HG02798 (cell line): Measurements from ENCODE around the gene CDH22.

Experiments used
- ATAC-seq: cut with Tn5 transposase; IDR thresholded peaks from one replicate; pipeline ENCODE4 v1.9.1; 2021; ENCODE audit warnings: mild to moderate bottlenecking; ENCODE audit not compliant: unreplicated experiment, poor library complexity

Gene CDH22

GRCh38 chr20:46303176-46303956 lies 4.9 kb downstream of the CDH22 start:
- ATAC-seq: no peak

GRCh38 chr20:46302106-46302505 lies 6.2 kb downstream of the CDH22 start:
- ATAC-seq: no peak

GRCh38 chr20:46300281-46300680 lies 8.0 kb downstream of the CDH22 start:
- no peak for ATAC-seq

- ATAC-seq: no peak
These were observed 9.2 kb downstream of the CDH22 start for GRCh38 chr20:46299078-46299477.

- ATAC-seq: no peak
These were observed 9.9 kb downstream of the CDH22 start for GRCh38 chr20:46298374-46298773.

- ATAC-seq: no peak
These were observed 11.6 kb downstream of the CDH22 start for GRCh38 chr20:46296526-46297250.

- ATAC-seq: no peak
These were observed 15.2 kb downstream of the CDH22 start for GRCh38 chr20:46293084-46293483.

GRCh38 chr20:46291401-46291800 lies 16.9 kb downstream of the CDH22 start:
- ATAC-seq: no peak

- ATAC-seq: no peak
These were observed 18.9 kb downstream of the CDH22 start for GRCh38 chr20:46289432-46289831.

GRCh38 chr20:46286977-46287376 lies 21.3 kb downstream of the CDH22 start:
- no peak for ATAC-seq

- ATAC-seq: no peak
These were observed 21.9 kb downstream of the CDH22 start for GRCh38 chr20:46286382-46286781.

GRCh38 chr20:46285740-46286139 lies 22.6 kb downstream of the CDH22 start:
- no peak for ATAC-seq

GRCh38 chr20:46285072-46285471 lies 23.2 kb downstream of the CDH22 start:
- ATAC-seq: no peak

GRCh38 chr20:46284040-46284427 lies 24.3 kb downstream of the CDH22 start:
- no peak for ATAC-seq

- ATAC-seq: no peak
These were observed 24.8 kb downstream of the CDH22 start for GRCh38 chr20:46283426-46284039.

GRCh38 chr20:46282669-46283068 lies 25.6 kb downstream of the CDH22 start:
- ATAC-seq: no peak

- no peak for ATAC-seq
These were observed 29.2 kb downstream of the CDH22 start for GRCh38 chr20:46279103-46279502.

GRCh38 chr20:46277602-46278001 lies 30.7 kb downstream of the CDH22 start:
- no peak for ATAC-seq

GRCh38 chr20:46276531-46276930 lies 31.8 kb downstream of the CDH22 start:
- no peak for ATAC-seq

- ATAC-seq: no peak
These were observed 33.2 kb downstream of the CDH22 start for GRCh38 chr20:46275091-46275490.

GRCh38 chr20:46273717-46274116 lies 34.6 kb downstream of the CDH22 start:
- ATAC-seq: no peak
